ENCODE results near the gene ARL11.

The ARL11 gene

DNA sequence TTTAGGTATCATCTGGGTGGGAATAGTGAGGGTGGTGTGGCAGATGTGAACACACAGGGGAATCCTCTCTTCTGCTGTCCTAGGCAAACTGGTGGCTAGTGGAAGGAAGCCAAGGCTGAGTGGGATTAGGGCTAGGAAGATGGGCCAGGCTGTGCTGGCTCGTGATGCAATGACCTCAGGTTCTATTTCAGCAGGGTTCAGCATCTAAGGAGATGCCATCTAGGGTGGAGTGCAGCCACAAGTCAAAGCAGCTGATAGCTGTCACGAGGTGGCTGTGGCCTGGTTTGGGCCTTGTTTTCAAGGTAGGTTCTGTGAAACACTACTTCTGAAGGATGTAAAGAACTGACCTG lies 21.6 kb downstream of the ARL11 start:
- DNase-seq, result no peak

GRCh38 chr13:49651570-49652354 lies 23.5 kb downstream of the ARL11 start:
- DNase-seq, result no peak

DNA sequence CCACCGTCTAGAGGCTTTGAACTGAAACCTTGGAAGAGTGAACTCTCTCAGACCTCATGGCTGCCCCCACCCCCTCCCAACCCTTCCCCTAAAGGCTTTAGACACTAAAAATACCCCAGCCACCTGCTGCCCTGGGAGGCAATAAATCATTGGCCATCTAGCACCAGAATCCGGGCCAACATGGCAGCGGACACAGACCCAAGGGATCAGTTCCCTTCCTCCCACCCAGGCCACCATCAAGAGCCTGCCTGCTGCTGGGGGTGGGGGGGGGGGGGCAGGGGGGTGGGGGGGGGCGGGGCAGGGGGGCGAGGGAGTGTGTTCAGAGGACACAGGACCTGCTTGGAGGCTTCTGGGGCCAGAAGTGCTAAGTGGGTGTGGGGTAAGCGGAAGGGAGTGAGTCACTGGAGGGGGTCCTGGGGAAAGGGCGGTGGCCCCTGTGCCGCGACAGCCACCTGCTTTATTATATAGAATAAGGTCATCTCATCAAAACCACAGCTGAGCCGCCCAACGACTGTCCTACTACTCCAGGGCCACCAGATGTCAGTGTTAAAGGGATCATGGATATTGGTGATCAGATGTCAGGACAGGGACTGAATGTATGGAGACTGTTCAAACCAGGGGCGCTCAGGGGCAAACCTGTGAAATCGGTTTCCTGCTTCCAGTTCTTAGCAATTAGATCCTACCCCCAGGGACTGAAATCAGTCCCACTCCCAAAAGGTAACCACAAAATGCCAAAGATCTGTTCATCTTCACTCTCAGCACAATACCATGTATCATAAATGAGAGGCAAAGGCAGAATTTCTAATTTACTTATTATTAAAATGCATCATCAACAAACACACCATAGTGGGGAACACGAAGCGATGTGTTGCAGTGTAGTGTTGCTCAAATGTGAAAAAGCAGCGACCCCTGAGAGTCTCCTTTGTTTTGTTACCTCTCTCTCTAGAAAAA lies 24.3 kb downstream of the ARL11 start:
- no peak for DNase-seq

DNA sequence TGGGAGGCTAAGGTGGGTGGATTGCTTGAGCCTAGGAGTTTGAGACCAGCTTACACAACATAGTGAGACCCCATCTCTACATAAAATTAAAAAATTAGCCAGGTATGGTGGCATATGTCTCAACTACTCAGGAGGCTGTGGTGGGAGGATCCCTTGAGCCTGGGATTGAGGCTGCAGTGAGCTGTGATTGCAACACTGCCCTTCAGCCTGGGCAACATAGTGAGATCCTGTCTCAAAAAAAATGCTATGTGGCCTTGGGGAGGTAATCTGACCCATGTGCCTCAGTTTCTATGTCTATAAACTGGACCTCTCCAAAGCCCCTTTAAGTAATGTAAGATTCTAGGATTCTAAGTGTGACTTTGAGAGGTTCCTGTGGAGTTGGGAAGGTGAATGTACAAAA lies 25.2 kb downstream of the ARL11 start:
- DNase-seq, result no peak

DNA sequence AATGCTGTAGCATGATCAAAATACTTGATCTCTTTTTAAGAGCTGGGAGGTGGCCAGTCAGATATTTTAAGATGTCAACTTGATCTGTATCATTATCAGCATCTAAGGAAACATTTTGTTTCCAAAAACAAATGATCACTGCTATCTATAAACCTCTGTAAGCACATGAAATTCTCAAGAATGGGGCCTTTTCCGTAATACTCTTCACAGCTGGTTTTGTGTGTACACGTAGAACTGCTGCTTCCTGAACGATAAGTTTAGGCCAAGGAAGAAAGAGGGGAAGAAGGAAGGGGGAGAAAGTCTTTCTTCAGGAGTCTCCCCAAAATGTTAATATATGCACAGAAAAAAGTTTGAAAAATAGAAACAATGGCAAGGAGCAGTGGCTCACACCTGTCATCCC lies 25.7 kb downstream of the ARL11 start:
- no peak for DNase-seq

DNA sequence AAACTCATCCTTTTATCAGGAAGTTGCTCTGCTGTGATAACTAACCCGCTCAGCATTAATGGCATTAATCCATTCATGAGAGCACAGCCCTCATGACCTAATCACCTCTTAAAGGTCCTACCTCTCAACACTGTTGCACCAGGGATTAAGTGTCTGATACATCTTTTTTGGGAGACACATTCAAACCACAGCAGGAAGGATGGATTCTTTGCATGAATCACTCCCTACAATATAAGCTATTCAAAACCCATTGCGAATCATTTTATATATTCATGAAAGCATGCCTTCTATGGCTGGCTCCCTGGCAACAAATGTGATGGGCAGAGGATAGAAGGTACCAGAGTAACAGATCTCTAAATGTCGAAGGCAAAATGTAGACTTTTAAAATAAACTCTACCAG lies 27.6 kb downstream of the ARL11 start:
- DNase-seq, result no peak

GRCh38 chr13:49657241-49657641 lies 28.9 kb downstream of the ARL11 start:
- DNase-seq, result no peak

DNA sequence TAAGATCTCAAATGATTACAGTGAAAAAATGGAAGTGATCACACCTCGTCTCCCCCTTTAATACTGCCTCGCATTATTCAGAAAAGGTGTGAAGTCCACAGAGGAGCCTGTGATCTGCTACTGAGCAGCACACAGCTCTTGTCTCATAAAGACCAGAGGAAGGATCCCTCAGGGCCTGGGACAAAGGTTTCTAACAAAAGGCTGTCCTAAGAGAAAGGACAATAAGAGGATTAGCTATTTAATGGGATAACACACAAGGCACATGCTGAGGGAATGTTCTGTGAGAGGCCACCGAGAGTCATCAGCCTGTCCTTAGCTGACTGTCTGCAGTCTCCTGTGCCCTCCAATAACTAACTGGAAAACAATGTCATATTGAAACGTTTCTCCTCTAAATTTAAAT lies 36.3 kb downstream of the ARL11 start:
- no peak for DNase-seq

DNA sequence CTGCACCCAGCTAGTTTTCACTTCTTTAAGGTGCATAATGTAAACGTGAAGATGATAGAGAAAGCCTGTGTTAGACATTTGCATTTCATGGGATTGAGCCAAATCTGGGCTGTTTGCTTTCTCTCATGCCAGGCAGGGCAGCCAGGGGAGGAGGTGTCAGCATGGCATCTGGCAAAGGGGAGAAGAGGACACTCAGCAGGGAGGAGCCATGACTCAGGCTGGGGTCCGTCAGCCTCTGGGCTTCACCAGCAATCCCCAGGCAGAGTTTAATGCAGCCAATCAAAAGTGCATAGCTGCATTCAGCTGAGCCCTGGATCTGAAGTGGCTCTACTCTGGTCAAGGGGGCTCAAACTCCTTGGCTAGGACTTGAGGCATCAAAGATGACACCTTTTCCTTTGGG lies 39.5 kb downstream of the ARL11 start:
- no peak for DNase-seq

GRCh38 chr13:49669735-49670309 lies 41.5 kb downstream of the ARL11 start:
- DNase-seq, result peak; percentile 46

DNA sequence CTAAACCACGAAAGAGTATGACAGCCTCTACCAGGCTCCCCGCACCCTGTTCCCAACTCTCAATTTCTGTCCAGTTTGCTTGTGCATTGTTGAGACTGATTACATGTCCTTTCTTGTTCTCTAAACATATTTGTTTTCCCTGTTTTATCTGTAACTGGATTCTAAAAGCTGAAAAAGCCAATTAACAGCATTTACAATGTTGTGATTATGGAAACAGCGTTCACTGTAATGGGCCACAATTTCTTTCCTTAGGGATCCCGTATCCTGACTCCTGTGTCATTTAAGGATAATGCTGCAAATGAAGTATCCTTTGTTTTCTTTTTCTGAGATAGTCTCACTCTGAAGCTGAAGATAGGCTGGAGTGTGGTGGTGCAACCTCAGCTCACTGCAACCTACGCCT lies 42.5 kb downstream of the ARL11 start:
- DNase-seq, result no peak

DNA sequence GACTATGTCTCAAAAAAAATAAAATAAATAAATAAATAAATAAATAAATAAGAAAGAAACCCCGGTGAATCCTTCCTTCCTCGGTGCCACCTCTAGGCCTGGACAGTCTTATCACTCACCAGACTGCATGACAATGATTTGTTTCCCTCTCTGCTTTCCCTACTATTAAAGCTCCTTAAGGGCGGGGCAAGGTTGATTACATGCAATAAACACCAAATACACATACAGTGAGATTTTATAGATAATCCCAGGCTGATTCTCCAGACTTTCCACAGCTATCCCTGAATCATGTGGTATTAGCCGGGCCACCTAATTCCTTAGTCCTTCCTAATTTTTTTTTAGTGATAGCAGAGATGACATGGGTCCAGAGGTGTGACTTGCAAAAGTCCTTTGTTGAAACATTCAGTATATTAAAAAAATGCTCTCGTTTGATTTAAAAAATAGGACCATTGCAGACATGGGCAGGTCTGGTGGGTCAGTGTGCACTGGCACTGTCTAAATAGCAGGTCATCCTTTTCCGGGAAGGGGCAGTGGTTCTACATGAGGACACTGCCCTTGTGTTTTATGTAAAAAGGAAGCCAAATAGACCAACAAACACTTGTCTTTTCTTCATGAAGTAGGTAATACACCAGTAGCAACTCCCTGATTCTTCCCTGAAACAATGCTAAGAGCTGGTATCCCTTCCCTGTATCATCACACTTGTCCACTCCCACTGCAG lies 48.4 kb downstream of the ARL11 start:
- no peak for DNase-seq

DNA sequence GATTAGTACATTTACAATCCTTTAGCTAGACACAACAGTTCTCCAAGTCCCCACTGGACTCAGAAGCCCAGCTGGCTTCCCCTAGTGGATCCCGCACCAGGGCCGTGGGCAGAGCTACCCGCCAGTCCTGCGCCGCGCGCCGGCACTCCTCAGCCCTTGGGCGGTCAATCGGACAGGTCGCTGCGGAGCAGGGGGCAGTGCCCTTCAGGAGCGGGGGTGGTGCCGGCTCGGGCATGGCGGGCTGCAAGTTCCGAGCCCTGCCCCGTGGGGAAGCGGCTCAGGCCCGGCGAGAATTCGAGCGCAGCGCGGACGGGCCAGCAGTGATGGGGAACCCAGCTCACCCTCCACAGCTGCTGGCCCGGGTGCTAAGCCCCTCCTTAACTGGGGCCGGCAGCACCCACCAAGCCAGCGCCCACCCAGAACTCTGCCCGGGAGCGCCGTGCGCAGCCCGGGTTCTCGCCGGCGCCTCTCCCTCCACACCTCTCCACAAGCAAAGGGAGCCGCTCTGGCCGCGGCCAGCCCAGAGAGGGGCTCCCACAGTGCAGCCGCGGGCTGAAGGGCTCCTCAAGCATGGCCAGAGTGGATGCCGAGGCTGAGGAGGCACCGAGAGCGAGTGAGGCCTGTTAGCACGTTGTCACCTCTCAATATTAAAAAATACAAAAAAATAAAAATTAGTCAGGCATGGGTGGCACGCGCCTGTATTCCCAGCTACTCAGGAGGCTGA lies 50.0 kb downstream of the ARL11 start:
- no peak for DNase-seq

GRCh38 chr13:49679246-49679645 lies 50.9 kb downstream of the ARL11 start:
- no peak for DNase-seq

DNA sequence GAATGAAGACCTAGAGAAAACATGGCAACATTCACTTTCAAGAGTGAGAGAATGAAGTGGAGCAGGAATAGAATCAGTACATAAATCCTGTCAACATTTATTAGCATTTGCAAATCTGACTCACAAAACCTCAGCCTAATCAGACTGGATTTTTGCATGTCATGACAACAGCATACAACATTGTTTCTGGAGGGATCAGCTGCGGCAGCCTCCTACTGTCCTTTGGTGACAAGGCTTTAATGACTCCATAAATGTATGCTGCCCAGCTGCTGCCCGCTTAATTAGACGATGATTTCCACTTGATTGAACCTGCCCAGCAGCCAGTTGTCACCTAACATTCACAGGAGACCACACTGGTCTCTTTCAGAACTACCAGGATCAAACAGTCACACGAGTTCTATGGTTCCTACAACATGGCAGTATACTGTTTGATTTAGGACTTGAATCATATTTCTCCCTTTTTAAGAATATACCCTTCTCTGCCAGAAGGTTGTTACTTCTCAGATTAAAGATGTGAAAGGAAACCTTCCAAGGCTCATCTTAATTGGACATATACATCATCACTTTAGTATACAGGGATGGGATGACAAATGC lies 53.6 kb downstream of the ARL11 start:
- DNase-seq, result no peak

Data from NCI-H2029 (cell line).